C4-2B (cell line): ENCODE data around the gene S1PR4.

ENCODE experiments used
- CTCF ChIP-seq: fragments of 450-650 bp; conservative IDR thresholded peaks from 2 replicates; pipeline ENCODE4 v1.5.1; 2017; ENCODE audit warnings: mild to moderate bottlenecking
- ZFX ChIP-seq: fragments of 450-650 bp; IDR thresholded peaks from 2 replicates; pipeline ENCODE4 v1.6.1; 2017

- TF ChIP-seq CTCF (no peak), ZFX (no peak)
Observed at GRCh38 chr19:3133793-3134116, 44.8 kb upstream of the S1PR4 start.
